GM21526 (cell line): ENCODE data around the gene TAF1C.

ENCODE experiments used
- ATAC-seq: cut with Tn5 transposase; IDR thresholded peaks from one replicate; pipeline ENCODE4 v1.9.1; 2021; ENCODE audit warnings: moderate library complexity; ENCODE audit not compliant: unreplicated experiment, low FRiP score

Gene TAF1C

DNA sequence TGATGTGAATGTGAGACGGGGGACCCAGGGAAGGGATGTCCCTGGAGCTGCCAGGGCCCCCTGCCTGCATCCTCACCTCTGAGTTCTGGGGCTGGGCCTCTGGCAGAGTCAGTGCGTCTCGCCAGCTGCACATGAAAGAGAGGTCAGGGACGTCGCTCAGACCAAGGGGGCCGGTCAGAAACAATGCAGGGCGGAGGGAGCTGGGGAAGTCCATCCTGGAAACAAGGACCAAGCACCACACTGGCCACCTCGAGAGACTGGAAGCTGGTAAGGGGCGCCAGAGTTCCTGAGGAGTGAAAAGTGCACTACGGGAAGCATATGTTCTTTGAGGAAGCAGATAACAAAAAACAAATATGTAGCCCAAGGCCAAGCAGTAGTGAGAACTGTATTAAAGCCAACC lies 2.1 kb downstream of the TAF1C start:
- ATAC-seq: no peak

- no peak for ATAC-seq
Measured at GRCh38 chr16:84183911-84184591, 2.8 kb downstream of the TAF1C start.

DNA sequence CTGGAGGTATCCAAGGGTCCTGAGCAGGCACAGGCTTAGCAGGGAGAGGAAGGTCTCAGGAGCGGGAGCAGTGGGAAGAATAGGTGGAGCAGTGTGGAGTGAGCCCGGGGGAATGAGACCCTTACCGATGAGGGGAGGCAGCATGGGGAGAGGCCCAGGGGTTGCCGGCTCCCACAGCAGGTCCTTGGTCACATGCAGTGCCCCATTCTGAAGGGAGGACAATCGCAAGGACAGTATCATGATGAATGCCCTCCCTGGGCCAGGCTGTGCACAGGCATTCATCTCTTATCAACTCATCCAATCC lies 3.3 kb downstream of the TAF1C start:
- ATAC-seq: no peak

DNA sequence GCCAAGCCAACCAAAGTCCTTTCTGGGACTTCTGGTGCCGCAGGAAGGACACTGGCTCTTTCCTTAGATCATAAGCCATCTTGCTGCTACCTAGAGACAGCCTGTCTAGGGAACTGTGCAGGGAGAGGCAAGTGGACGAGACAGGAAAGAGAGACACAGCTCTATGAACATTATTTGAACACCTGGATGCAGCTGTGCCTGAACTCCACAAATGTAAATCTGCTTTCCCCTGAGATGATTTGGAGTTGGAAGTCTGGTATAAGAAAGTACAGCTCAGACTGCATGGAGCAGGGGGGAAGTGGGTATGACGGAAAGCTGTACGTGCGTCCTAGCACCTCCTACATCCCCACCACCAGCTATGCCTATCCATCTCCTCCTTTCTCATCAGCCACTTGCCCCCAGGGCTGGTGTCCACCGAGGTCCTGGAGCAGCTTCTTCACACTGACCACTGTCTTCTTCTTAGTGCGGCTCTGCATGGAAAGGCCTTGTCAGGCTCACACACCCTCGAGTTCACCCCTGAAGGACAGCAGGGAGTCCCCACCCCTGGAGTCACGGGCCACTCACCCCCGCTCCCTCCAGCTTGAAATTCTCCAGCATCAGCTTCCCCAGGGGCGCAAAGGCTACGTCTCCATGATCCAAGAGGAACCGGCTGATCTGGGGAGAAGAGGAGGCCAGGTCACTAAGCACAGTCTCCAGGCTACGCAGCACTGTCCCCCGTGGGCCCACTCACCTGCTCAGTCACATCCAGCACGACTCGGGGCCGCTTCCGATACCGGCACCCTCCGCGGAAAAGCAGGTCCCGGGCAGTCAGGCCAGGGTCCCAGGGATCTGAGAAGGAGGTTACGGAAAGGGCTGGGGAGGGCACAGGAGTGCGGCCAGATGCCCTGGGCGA lies 3.9 kb downstream of the TAF1C start:
- no peak for ATAC-seq

GRCh38 chr16:84182104-84182503 lies 4.8 kb downstream of the TAF1C start:
- ATAC-seq: no peak

DNA sequence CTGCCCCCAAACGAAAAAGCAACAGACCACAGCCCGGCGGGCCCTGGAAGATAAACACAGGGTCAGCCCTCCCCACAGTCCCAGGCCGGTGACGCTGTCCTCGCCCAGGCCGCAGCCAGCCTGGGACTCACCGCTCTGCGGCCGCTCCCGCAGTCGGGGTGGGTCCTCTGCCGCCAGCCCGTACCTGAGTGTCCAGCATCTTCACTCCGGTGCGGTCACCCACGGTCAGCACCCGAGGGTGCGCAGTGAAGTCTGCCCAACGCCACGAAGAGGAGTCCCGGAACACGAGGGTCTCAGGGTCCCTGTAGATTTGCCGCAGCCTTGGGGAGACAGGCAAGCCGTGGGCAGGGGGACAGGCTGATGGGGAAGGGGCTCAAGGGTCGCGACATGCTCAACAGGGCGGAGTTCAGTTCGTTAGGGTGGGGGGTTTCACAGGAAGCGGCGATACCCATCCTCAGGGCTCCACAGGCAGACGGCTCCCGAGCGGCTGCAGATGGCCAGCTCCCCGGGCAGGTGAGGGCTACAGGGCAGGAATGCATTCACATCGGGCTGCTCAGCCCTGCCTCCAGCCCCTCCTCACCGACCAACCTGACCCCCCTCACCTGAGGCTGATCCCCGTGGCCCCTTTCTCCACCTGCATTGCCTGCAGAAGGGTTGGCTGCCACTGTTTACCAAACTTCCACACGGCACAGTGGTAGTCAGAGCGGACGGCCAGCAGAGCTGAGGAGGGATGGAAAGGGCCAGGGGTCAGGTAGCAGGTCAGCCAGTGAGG lies 5.5 kb downstream of the TAF1C start:
- no peak for ATAC-seq

DNA sequence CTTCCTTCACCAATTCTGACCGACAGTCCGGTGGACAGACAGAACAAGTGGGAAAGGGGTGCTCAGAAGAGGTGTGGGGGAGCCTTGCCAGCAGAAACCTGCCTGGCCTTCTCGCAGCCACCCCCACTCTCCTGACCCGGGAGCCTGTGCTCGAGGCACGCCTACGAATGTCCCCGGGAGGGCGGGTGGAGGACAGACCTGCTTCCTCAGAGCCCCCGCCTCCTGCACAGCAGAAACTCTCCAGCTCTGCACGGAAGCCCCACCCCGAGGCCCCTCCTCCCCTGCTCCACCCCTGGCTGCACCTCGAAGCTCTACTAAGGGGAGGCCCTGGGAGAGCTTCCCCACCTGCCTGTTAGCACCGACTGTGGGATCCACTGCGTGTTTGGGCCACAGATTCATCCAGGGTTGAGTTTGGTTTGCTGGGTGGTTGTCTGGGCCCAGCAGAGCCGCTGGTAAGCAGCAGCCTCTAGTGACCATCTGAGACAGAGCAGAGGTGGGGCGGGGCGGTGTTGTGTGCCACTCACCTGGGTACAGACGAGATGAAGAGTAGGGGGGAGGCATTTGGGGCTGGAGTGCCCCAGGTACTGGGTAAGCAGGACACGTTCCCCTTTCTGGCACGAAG lies 6.2 kb downstream of the TAF1C start:
- ATAC-seq: no peak

- no peak for ATAC-seq
Measured at GRCh38 chr16:84179612-84180320, 7.1 kb downstream of the TAF1C start.

- no peak for ATAC-seq
Measured at GRCh38 chr16:84178892-84179611, 7.8 kb downstream of the TAF1C start.

GRCh38 chr16:84178146-84178765 lies 8.6 kb downstream of the TAF1C start:
- no peak for ATAC-seq

- no peak for ATAC-seq
Measured at GRCh38 chr16:84177741-84178073, 9.2 kb downstream of the TAF1C start.

- ATAC-seq: no peak
Measured at GRCh38 chr16:84176192-84177053, 10.4 kb downstream of the TAF1C start.

- peak; percentile 71 for ATAC-seq
Measured at GRCh38 chr16:84175350-84176081, 11.3 kb downstream of the TAF1C start.

DNA sequence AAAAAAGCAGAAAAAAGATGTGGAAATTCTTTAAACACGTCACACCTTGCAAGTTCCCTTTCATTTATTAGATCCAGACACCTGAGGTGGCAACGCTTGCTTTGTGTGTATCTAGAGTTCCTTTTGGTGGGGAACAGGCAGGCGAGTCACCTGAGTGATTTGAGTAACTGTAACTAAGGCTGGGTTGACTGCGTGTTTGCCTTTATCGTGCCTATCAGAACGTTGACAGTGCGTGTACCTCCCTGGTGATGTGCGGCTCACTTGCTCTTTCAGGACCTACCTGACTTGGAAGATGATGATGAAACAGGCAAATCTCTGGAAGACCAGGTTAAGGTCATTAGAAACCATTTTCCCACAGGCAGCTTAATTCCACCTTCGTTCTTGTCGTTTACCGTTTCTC lies 12.5 kb downstream of the TAF1C start:
- ATAC-seq: no peak

DNA sequence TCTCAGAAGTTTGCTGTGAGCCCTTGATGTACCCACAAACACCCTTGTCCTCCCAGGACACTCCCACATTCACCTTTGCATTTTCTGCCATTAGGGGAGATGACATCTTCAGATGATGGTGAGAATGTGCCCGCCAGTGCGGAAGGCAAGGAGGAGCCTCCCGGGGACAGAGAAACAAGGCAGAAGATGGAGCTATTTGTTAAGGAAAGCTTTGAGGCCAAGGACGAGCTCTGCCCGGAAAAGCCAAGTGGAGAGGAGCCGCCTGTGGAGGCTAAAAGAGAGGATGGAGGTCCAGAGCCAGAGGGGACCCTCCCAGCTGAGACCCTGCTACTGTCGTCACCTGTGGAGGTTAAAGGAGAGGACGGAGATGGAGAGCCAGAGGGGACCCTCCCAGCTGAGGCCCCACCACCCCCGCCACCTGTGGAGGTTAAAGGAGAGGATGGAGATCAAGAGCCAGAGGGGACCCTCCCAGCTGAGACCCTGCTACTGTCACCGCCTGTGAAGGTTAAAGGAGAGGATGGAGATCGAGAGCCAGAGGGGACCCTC lies 17.0 kb downstream of the TAF1C start:
- ATAC-seq: no peak

GRCh38 chr16:84166796-84167695 lies 19.8 kb downstream of the TAF1C start:
- no peak for ATAC-seq

- no peak for ATAC-seq
Measured at GRCh38 chr16:84165746-84166145, 21.1 kb downstream of the TAF1C start.
